Bladder microvascular endothelial cell (primary cell): ENCODE data around the gene CWC25. TPM values are rescaled to one million over a fixed set of nuclear protein-coding genes. Genes with fewer than 3 reads are reported as not detected.

ENCODE experiments used
- total RNA-seq: library from RNA; depleted of rRNA; stranded (reverse); fragments of >200 nt; gene quantifications from 2 replicates; pipeline ENCODE4 v1.2.3, GENCODE V29; 2014

Gene CWC25
- 8.7 and 14.0 TPM in 2 replicates for total RNA-seq

GRCh38 chr17:38824899-38825761 is at the start of gene CWC25:
Gene CWC25, minus strand, starts transcription at chr17:38825321. Its CDS starts 138 bp downstream, at chr17:38825183.

GRCh38 chr17:38869526-38870258 is 44.6 kb upstream of the CWC25 start, which contains the start of gene LASP1:
Gene LASP1, plus strand, starts transcription at chr17:38870058. Its CDS starts 132 bp downstream, at chr17:38870190.

GRCh38 chr17:38853292-38854219 is 28.4 kb upstream of the CWC25 start, which contains the start of gene RPL23:
Gene RPL23, minus strand, starts transcription at chr17:38853721. Its CDS starts 11 bp downstream, at chr17:38853710.

GRCh38 chr17:38799501-38800236 is 25.5 kb downstream of the CWC25 start, which contains the start of gene PIP4K2B:
Gene PIP4K2B, minus strand, starts transcription at chr17:38799556. Its CDS starts 132 bp downstream, at chr17:38799424.

DNA sequence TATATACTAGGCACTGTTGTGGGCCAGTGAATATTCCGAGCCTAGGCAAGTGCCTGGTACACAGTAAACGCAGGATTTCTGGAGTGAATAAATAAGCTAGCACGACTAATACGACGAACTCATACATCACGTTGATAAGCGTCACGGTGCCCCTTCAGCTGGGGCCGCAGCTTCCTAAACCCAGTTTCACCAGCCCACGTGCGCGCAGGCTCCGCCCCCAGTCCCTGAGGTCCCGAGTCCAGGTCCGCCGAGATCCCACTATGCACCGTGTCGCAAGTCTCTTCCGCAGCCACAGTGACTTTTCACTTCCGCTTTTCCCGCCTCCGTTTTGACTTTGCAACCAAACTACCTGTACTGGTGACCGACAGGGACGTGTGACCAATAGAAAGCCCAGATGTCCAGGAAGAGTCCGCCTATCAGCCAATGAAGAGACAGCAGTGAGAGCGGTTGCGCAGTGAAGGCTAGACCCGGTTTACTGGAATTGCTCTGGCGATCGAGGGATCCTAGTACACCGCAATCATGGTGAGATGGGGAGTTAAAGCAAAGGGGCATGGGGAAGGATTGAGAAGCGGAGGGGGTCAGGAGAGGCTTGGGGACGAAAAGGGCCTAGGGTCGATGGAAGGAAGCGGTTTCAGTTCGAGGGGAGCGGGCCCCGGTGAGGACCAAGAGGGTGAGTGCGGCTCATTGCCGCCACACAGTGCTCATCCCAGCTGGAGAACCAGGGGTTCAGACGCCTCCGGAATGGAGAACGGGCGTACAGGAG is 72.6 kb downstream of the CWC25 start, which contains the start of gene PSMB3:
Gene PSMB3, plus strand, starts transcription at position 434 of the 763 bp plus-strand sequence. Its CDS starts 86 bp downstream, at position 520.

Other genes starting within 250 kb of the CWC25 start
- gene SRCIN1, start 219.4 kb downstream of the CWC25 start, total RNA-seq = 0.06 TPM in 1 of 2 replicates, not detected in the other
- 0.49 and 0.63 TPM in 2 replicates for gene EPOP, start 150.4 kb downstream of the CWC25 start, total RNA-seq
- 18.8 and 44.5 TPM in 2 replicates for gene MLLT6, start 120.0 kb downstream of the CWC25 start, total RNA-seq
- 1.9 and 4.4 TPM in 2 replicates for gene CISD3, start 95.0 kb downstream of the CWC25 start, total RNA-seq
- 6.2 and 9.5 TPM in 2 replicates for gene PCGF2, start 77.0 kb downstream of the CWC25 start, total RNA-seq
- 292 and 388 TPM in 2 replicates for gene PSMB3, start 72.6 kb downstream of the CWC25 start, total RNA-seq
- gene PIP4K2B, start 25.8 kb downstream of the CWC25 start, total RNA-seq = 24.8 and 71.6 TPM in 2 replicates
- gene RPL23, start 28.4 kb upstream of the CWC25 start, total RNA-seq = 1,187 and 1,591 TPM in 2 replicates
- gene LASP1, start 44.7 kb upstream of the CWC25 start, total RNA-seq = 78.5 and 148 TPM in 2 replicates
- not detected in 2 replicates for gene FBXO47, start 142.1 kb upstream of the CWC25 start, total RNA-seq